HG02840 (cell line): ENCODE results near the gene DQX1.
A peak's percentile ranks its signal among the peaks of the same experiment; 100 is the strongest.
"Not testable (repeated sequence)": the region's sequence is repeated elsewhere in the genome, so short reads cannot be mapped to it uniquely, and the experiment has no call there.

Experiments
- ATAC-seq: cut with Tn5 transposase; IDR thresholded peaks from one replicate; pipeline ENCODE4 v1.9.1; 2021; ENCODE audit warnings: mild to moderate bottlenecking, moderate library complexity, moderate number of reproducible peaks; ENCODE audit not compliant: unreplicated experiment, low FRiP score

DQX1 gene, protein sequence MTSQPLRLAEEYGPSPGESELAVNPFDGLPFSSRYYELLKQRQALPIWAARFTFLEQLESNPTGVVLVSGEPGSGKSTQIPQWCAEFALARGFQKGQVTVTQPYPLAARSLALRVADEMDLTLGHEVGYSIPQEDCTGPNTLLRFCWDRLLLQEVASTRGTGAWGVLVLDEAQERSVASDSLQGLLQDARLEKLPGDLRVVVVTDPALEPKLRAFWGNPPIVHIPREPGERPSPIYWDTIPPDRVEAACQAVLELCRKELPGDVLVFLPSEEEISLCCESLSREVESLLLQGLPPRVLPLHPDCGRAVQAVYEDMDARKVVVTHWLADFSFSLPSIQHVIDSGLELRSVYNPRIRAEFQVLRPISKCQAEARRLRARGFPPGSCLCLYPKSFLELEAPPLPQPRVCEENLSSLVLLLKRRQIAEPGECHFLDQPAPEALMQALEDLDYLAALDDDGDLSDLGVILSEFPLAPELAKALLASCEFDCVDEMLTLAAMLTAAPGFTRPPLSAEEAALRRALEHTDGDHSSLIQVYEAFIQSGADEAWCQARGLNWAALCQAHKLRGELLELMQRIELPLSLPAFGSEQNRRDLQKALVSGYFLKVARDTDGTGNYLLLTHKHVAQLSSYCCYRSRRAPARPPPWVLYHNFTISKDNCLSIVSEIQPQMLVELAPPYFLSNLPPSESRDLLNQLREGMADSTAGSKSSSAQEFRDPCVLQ

DNA sequence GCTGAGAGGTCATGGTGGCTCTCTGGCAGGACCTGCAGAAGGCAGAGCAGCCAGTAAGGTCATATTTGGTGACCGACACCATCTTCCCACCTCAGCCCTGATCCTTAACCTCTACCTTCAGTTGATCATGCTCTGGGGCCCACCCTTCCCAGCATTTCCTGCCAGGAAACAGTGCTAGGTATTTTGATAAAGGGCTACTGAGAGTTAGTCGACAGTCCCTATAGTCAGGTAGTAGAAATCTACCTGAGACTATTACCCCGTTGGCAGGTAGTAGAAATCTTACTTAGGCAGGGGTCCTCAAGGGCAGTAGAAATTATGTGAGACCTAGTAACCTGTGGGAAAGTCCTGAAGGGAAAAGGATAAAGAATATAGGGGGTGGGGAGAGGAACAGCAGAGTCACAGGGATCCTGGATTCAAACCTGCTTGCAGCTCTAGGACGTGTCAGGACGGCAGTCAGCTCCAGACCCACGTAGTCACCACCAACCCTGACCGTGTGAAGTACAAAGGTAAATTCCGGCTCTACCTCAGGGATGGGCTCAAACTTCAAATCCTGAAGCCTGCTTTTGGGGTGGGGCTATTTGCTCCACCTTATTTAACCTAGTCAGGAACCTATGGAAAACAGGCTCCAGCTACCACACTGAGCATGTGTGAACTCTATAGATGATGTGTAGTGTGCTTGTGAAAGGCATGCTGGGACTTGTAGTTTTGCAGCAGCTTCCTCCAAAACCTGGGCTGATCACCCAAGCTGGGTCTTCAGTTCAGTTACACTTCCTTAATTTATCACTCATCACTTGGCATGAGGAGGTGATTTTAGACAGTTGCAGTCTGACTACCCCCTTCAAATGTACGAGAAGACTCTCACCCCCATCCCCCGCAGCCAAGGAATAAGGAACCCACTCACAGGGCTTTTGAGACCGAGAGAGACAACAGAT, at the start of gene DQX1:
Gene DQX1 (minus strand): TSS at position 515 of the 932 bp plus-strand sequence. CDS start 502 bp downstream, at position 13.
- ATAC-seq = no peak

DNA sequence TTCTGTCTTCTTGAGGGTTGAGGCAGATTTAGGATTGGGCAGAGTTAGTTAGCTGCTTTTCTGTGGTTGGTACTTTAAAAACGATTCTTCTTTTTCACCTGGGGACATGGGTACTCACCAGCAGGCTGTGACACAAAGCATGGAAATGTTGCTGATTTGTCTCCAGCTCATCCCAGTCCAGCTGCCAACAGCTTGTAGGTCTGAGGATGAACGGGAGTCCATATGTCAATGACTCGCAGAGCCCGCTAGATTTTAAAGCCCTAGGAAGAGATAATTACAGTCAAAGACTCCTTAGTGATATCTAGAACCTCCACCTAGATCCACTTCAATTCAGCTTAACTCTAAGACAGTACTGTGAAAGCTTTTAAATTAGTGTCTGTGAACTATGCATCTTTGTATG, 49.3 kb upstream of the DQX1 start:
- no peak for ATAC-seq

DNA sequence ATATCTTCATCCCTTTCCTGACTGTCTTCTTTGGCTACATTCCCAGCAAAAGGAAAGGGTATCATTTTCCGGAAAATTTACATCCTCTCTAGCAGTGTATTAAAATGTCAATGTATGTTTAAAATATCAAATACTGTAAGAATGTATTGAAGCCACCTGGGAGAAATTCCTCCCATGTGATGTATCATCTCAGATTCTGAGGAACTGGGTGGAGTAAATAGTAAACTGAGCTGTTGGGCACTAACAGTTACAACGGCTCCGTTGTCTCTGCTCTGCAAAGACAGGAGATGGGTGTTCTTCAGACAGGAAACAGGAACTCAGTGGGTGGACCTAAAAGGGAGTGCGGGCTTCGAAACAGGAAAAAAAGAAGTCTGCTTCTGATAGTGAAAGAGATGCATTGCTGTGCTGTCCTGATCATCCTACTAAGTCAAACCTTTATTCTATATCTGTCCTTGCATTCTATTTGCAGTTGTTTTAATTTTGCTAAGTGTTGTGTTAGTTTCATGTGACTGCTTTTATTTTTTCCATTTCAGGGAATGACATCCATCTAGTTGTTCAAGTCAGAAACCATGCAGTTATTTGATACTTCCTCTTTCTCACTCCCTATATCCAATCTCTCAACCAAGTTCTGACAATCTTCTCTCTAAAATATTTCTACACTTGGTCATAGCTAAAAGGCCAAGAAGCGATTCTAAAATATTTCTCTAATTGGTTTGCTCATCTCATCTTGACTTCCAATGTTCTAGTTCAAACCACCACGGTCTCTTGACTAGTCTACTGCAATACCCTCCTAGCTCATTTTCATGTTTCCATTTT, 47.9 kb upstream of the DQX1 start:
- no peak for ATAC-seq

DNA sequence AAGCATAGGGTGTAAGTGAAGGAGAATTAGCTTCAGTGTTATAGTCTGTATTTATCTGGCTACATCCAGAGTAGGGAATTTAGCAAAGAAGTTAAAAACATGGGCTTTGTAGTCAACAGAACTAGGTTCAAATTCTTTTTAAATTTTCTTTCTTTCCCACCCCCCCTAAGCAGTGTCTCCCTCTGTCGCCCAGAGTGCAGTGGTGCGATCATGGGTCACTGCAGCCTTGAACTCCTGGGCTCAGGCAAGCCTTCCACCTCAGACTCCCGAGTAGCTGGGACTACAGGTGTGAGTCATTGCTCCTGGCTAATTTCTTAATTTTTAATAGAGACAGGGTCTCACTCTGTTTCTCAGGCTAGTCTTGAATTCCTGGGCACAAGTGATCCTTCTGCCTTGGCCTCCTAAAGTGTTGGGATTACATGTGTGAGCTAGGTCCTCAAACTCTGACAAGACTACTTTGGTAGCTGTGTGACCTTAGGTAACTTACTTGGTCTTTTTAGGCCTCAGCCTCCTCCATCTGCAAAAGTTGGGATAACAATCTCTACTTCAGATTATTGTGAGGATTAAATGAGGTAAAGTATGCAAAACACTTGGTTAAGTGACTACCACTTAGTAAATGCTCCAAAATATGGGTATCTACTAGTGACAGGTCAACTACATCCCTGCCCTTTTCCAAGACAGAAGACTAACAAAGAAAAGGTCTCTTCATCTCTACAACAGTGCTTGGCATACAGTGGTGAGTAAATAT, 46.3 kb upstream of the DQX1 start:
- ATAC-seq = no peak

DNA sequence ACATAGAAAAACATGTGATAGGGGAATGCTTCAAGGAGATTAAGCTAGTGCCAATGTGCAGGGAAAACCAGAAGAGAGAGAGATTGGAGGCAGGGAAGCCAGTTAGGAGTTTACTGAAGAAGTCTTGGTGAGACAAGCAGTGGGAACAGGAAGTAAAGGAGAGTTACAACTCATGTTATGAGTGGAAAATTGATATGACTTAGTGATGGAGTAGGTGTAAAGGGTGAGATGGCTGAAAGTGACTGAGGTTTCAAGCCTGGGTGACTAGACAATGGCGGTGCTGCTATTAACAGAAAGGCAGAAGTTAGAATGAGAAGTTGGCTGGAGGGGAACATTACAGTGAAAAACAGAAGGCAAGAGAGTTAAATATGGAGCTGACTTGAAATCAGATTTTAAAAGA, 45.0 kb upstream of the DQX1 start:
- ATAC-seq = peak; percentile 66

DNA sequence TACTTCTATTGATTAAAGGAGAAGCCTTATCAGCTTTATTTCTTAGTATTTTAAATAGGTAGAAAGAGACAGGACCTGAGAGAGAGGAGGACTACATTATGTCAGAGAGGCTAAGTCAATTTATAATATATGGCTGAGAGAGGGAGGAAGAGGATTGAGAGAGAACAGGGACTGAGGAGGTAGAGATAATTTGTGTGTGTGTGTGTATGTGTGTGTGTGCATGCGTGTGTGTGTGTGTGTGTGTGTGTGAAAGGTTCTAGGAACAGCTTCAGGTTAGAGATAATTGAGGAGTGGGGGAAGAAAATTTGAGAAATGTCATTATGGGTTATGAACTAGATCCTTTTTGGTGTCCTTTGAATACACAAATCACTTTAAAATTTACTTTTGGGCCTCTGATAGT, 43.7 kb upstream of the DQX1 start:
- no peak for ATAC-seq

DNA sequence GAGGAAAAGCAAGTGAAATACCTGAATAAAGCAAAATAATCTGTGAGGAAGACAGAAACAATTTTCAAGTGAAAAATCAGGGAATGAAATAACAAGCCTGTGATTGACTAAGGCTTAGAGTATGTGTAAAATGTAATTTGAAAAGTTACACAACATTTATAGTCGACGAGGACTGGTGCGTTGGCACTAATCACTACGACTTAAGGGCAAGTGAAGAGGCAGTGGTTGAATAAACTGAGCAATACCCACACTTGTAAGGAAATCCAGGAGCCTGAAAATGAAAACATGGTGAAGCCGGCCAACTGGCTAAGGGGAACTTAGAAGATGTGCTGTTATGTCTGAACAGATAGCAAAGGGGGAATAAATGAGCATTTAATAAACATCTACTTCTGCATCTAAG, 41.9 kb upstream of the DQX1 start:
- ATAC-seq = no peak

DNA sequence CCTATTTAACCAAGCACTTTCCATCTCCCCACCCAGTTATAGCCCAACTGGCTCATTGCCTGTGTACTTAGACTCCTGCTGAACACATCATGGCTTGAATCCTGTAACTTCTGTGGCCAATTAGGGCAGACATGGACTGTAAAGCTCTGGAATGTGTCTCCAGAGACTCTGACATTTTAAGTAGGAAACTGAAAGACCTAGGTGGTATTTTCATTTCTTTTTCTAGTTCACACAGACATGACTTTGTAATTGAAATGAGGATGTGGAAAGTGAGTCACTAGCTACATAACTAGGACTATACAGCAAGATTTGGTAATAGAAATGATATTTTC, 40.7 kb upstream of the DQX1 start:
- no peak for ATAC-seq

DNA sequence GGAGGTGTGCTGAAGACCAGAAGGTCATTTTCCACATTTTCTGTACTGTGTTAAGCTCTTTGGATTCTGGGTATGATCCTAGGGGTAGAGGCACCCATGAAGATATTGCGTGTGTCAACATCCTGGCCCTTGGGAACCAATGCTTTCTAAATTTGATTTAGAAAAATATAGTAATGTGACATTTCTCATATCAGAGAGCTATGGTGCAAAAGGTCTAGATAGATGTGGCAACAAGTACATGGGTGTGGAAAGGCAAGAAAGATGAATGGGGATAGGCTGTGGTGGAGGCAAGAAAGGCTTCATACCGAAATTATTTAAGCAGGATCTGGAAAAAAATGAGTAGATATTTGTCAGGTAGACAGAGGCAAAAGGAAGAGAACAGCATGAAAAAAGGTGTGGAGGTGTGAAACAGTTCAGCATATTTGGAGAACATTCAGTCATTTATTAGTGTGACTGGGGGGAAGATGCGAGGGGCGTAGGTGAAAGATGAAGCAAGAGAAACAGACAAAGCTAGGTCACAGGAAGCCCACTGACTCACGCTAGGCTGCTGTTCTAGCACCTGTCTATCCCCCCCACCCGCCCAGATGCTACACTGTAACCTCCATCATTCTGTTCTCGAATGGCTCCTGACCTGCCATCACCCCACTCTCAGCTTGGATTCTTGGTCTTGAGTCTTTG, 40.2 kb upstream of the DQX1 start:
- no peak for ATAC-seq

DNA sequence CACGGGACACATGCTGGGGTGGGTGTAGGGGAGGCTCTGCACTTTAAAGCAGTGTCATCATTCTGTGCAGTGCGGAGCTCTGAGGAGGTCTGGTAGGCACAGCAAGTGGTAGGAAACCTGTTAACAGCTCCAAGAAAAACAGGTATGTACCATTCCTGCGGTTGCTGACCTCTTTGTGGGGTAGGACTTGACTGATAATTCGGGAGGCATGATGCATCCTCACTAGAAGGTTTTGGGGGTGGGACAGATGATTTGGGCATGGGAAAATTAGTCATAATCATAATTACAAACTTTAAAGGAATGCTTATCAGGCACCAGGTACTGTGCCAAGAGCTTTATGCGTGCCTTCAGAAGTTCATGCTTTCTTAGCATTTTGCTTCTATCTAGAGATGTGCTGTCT, 38.2 kb upstream of the DQX1 start:
- no peak for ATAC-seq

DNA sequence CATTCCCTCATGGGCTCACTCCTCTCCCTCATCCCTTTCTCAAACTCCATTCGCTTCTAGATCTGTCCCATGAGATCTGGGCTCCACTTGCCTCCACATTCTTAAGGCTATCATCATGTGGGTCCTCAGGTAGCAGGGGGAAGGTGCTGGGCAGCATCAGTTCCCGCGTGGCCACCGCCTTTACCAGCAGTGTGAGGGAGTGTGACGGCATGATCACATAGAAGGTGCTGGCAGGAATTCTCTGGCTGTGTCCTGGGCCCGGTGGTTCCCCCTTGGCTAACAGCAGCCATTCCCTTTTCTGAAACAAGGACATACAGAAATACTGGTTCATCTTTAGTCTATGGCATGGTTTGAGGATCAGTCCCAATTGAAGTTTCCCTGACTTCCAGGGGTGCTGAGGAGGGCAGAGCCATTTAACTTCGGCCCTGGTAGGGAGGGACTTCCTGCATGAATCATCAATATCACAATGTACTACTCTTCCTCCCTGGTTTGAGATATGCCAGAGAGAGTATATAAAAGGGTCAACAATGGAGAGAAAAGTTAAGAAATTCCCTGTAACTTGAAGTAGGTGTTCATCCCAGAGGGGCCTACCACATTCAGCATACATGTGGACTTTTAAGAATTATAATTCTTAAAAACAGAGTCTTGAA, 36.2 kb upstream of the DQX1 start:
- ATAC-seq = no peak

DNA sequence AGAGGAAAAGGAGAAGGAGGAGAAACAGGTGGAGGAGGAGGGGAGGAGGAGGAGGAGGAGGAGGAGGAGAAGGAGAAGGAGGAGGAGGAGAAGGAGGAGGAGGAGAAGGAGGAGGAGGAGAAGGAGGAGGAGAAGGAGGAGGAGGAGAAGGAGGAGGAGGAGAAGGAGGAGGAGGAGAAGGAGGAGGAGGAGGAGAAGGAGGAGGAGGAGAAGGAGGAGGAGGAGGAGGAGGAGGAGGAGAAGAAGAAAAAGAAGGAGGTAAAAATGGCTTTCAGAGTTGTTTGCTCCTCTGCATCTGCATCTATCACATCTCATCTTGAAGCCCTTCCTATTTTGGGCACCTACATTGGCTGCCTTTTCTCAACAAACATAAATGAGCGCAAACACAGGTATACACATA, 35.0 kb upstream of the DQX1 start:
- ATAC-seq = not testable (repeated sequence)

DNA sequence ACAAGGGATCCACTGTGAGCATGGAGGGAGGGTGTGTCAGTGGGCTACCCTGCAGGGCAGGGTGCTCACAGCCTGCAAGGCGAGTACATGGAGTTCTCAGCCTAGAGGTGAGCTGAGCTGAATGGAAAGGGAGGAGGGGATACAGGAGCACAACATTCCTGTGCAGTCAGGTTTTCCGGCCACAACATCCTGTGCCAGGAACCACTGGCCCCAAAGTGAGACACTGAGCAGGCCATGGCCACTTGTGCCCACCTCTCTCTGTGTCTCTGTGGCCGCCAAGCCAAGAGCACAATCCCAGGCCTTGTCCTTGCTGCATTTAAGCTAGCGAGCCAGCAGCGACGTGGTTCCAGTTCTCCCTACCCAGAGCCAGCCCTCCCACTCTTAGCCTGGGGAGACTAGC, 34.6 kb upstream of the DQX1 start:
- no peak for ATAC-seq

DNA sequence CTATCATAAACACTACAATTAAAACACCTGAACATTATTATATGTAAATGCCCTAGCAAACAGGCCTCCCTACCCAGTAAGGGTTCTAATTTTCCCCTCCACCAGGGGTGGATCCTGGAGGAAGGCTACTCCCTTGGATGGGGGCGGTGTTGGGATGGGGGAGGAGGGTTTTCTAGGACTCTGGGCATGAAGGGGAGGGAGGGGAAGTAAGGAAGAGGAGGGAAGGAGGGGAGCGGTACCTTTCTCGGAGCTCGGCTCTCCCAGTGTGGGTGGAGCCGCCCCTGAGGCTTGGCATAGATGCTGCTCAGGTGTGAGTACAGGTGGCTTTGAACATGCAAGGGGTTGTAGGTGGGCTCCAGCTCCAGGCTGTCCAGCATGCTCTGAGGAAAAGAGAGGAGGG, 33.9 kb upstream of the DQX1 start:
- no peak for ATAC-seq

DNA sequence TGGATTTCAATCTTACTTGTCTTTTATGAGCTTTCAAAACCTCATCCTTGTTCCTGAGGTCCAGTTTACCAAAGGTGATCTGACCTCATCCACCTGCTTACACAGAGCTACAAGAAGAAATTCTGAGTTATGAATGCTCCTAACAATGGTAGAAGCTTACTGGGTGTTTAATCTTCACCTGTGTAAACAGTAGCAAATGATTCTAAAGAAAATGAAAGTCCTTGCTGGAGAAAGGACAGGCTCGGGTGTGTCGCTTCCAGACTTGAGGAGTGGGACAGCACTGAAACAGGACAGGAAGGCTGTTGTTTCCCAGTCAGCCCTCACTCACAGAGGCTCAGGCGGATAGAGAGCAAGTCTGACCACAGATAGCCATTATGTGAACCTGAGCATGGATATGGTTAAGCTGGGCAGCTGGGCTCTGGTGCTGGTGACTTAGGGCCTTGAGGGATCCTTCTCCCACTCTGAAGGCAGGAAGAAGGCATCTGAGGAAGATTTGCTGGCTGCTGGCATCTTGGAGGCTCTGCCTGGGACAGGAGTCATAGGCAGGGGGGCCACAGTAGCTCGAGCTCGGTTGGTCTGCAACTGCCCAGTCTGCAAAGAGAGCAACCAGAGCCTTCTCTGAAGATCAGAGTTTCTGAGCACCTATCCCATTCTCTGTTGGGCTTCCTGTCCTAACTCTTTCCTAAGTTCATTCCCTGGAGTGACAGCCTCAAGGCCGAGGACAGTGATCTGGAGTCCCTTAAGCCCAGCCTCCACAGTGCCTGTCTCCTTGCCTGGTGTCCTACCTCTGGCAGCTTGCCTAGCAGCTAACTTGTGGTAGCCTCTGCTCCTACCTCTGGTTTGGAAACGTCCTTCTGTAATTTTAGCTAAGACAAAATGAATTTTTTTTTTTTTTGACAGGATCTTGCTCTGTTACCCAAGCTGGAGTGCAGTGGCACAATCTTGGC, 32.5 kb upstream of the DQX1 start:
- no peak for ATAC-seq

DNA sequence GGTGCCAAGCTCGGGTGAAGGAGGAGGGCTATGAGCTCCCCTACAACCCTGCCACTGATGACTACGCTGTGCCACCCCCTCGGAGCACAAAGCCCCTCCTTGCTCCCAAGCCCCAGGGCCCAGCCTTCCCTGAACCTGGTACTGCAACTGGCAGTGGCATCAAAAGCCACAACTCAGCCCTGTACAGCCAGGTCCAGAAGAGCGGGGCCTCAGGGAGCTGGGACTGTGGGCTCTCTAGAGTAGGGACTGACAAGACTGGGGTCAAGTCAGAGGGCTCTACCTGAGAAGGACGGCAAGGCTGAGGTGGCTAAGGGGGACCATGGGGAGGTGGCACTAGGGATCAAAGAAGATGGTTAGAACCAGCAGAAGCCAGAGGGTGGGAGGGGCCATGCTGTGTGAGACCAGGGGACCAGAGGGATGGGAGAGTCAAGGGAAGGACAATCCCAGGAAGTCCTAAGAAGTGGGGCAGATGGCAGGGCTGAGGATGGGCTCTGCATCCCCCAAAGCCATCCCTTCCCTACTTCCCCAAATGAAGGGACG, 30.9 kb upstream of the DQX1 start:
- ATAC-seq = no peak

DNA sequence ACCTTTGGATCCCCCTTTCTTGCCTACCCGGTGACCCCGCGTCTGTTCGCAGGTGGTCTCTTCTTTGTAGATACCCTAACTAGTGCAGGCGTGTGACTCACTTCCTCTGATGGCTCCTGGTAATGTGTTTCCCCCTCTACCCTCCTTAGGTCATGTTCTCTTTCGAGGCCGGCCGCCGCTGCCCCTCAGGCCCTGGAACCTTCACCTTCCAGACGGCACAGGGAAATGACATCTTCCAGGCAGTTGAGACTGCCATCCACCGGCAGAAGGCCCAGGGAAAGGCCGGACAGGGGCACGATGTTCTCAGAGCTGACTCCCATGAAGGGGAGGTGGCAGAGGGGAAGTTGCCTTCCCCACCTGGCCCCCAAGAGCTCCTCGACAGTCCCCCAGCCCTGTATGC, 30.1 kb upstream of the DQX1 start:
- ATAC-seq = no peak
